GM19328 (cell line): ENCODE measurements around the gene IP6K1.
"Not testable (repeated sequence)": the region's sequence is repeated elsewhere in the genome, so short reads cannot be mapped to it uniquely, and the experiment has no call there.

Experiments used
- ATAC-seq: cut with Tn5 transposase; IDR thresholded peaks from one replicate; pipeline ENCODE4 v1.9.1; 2021; ENCODE audit warnings: mild to moderate bottlenecking, moderate library complexity; ENCODE audit not compliant: unreplicated experiment

IP6K1 gene

GRCh38 chr3:49771340-49771938 is 14.9 kb downstream of the IP6K1 start:
- no peak for ATAC-seq

- ATAC-seq = no peak
Observed at GRCh38 chr3:49769926-49770325, 16.4 kb downstream of the IP6K1 start.

GRCh38 chr3:49769286-49769915 is 16.9 kb downstream of the IP6K1 start:
- no peak for ATAC-seq

GRCh38 chr3:49763981-49764380 is 22.4 kb downstream of the IP6K1 start:
- no peak for ATAC-seq

GRCh38 chr3:49761661-49762060 is 24.7 kb downstream of the IP6K1 start:
- ATAC-seq = no peak

GRCh38 chr3:49759226-49759625 is 27.1 kb downstream of the IP6K1 start:
- no peak for ATAC-seq

GRCh38 chr3:49757197-49757596 is 29.1 kb downstream of the IP6K1 start:
- no peak for ATAC-seq

- no peak for ATAC-seq
Observed at GRCh38 chr3:49756036-49756435, 30.3 kb downstream of the IP6K1 start.

- no peak for ATAC-seq
Observed at GRCh38 chr3:49754536-49754935, 31.8 kb downstream of the IP6K1 start.

GRCh38 chr3:49751501-49751900 is 34.8 kb downstream of the IP6K1 start:
- ATAC-seq = no peak

- no peak for ATAC-seq
Observed at GRCh38 chr3:49750056-49750455, 36.3 kb downstream of the IP6K1 start.

- not testable (repeated sequence) for ATAC-seq
Observed at GRCh38 chr3:49748874-49749273, 37.5 kb downstream of the IP6K1 start.

GRCh38 chr3:49747792-49748480 is 38.4 kb downstream of the IP6K1 start:
- ATAC-seq = no peak

GRCh38 chr3:49745986-49746385 is 40.4 kb downstream of the IP6K1 start:
- ATAC-seq = no peak

GRCh38 chr3:49740427-49740826 is 45.9 kb downstream of the IP6K1 start:
- ATAC-seq = no peak

GRCh38 chr3:49738067-49738713 is 48.2 kb downstream of the IP6K1 start:
- ATAC-seq = no peak

GRCh38 chr3:49734752-49735151 is 51.6 kb downstream of the IP6K1 start:
- ATAC-seq = no peak

- ATAC-seq = no peak
Observed at GRCh38 chr3:49733551-49733950, 52.8 kb downstream of the IP6K1 start.

- no peak for ATAC-seq
Observed at GRCh38 chr3:49732597-49732996, 53.7 kb downstream of the IP6K1 start.

- no peak for ATAC-seq
Observed at GRCh38 chr3:49729966-49730609, 56.3 kb downstream of the IP6K1 start.

- ATAC-seq = no peak
Observed at GRCh38 chr3:49727924-49728361, 58.4 kb downstream of the IP6K1 start.
